ENCODE measurements around the gene OR12D3.

OR12D3 gene

GRCh38 chr6:29325777-29326176, 49.3 kb downstream of the OR12D3 start:
- TF ChIP-seq CTCF (IDR thresholded peaks at IDR 0.05): no peak
